K562 (cell line): Measurements from ENCODE around the gene SLC52A1. TPM values are rescaled to one million over a fixed set of nuclear protein-coding genes. Genes with fewer than 3 reads are reported as not detected.

Experiments
- FOXJ3 ChIP-seq: sonication (generic); formaldehyde crosslinking; IDR thresholded peaks from 2 replicates; pipeline ENCODE4 v1.4.0; 2020; ENCODE audit warnings: mild to moderate bottlenecking, missing genetic modification reagents
- PCBP1 ChIP-seq: fragments of 200-400 bp; formaldehyde crosslinking; IDR thresholded peaks from 2 replicates; pipeline ENCODE4 v1.6.1; 2018; ENCODE audit warnings: mild to moderate bottlenecking, low read depth, low read length; ENCODE audit not compliant: poor library complexity, severe bottlenecking
- POLR2H ChIP-seq: IDR thresholded peaks from 2 replicates; pipeline ENCODE4 v1.6.1; 2016; ENCODE audit warnings: missing genetic modification characterization, low read depth, mild to moderate bottlenecking, control low read depth, missing compliant biosample characterization, moderate library complexity
- SRF ChIP-seq, 2 experiments: fragments of 250-450, 450-650 bp in 1 of 2; sonication (Bioruptor Pico) in 1 of 2; sonication (generic) in 1 of 2; formaldehyde crosslinking; IDR thresholded peaks; 2 replicates each; pipeline versions ENCODE4 v1.5.0 to v1.5.1; 2020 to 2022; ENCODE audit warnings: mild to moderate bottlenecking in 1 of 2, missing genetic modification reagents in 1 of 2
- ZBTB7A ChIP-seq: IDR thresholded peaks from 2 replicates; pipeline ENCODE4 v1.6.1; 2011; ENCODE audit warnings: low read depth, mild to moderate bottlenecking, low read length, moderate library complexity, borderline replicate concordance; ENCODE audit not compliant: control insufficient read depth
- polyA plus RNA-seq, 8 experiments: library from polyadenylated mRNA; depleted of rRNA in 4 of 8; stranded (reverse) in 5 of 8; unstranded in 3 of 8; fragments of >200 nt; fragmentation: Nextera tagmentation in 2 of 8; fragmentation: Illumina TruSeq in 1 of 8; extraction: Ambion mirVana in 2 of 8; extraction: Trizol in 1 of 8; gene quantifications; 2 replicates each; pipeline versions ENCODE4 v1.2.1 to v1.2.3, GENCODE V29; 2011 to 2014; ENCODE audit warnings: inconsistent platforms in 1 of 8, missing spikeins in 1 of 8
- total RNA-seq, 7 experiments: library from RNA; depleted of rRNA in 6 of 7; stranded (reverse); fragments of >200 nt in 6 of 7; fragmentation: Illumina TruSeq in 2 of 7; extraction: Trizol in 2 of 7; gene quantifications; 2 replicates each; pipeline versions ENCODE4 v1.2.1 to v1.2.3, GENCODE V29; 2011 to 2021; ENCODE audit warnings: low replicate concordance in 1 of 7
- TF ChIP-seq, protein P1 (sequence below), 2 experiments: fragments of 450-650 bp in 1 of 2; sonication (generic) in 1 of 2; formaldehyde crosslinking in 1 of 2; IDR thresholded peaks; 2 replicates each; pipeline versions ENCODE4 v1.7.1 to v1.9.0; 2016 to 2022; ENCODE audit warnings: inconsistent platforms in 1 of 2, mild to moderate bottlenecking in 1 of 2, missing genetic modification reagents in 1 of 2
- TF ChIP-seq, protein P2 (sequence below): fragments of 450-650 bp; IDR thresholded peaks from 2 replicates; pipeline ENCODE4 v1.6.1; 2017; ENCODE audit warnings: antibody characterized with exemption, mild to moderate bottlenecking
- TF ChIP-seq, protein P3 (sequence below): fragments of 450-650 bp; IDR thresholded peaks from 2 replicates; pipeline ENCODE4 v1.6.1; 2016

SLC52A1 gene
- total and polyA plus RNA-seq, 9 of the 15 experiments (the other 6 are each of a cell fraction or from before 2014, with no cell fraction given), result 0.04 TPM; not detected in 8

DNA sequence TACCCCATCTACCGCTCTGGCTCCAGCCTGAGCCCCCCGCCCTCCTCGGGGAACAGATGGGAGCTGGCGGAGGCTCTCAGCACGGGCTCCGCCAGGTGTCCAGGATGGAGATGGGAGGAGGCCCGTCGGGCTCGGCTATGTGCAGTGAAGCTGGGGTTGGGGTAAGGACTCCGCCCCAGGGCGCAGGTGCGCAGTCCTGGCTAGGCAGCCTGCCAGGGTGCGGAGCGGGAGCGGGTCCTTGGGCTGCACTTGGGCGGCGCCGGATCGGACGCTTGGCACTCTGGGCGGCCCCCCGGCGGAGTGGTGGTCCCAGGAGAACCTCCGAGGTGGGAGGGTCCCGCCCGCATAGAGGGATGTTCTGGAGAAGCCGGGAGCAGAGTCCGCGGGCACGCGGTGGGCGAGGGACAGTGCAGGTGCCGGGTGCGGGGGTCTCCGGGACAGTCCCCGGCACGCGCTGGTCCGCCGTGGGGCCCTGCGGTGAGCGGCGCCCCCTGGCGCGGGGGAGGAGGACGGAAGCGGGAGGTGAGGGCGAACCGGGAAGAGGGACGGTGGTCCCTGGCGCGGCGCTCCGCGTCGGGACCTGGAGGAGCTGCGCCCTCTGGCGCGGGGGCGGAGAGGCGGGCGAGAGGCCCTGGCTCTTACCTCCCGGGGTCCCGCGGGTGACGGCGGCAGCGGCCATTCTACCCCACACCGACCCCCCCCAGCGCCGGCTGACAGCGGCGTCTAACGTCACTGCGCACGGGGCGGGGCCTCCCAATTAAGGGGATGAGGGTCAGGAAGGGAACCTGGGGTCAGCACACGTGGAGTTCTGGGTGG lies 48.1 kb downstream of the SLC52A1 start, which contains the start of gene CAMTA2 (continued):
- TF ChIP-seq, protein P1, sequence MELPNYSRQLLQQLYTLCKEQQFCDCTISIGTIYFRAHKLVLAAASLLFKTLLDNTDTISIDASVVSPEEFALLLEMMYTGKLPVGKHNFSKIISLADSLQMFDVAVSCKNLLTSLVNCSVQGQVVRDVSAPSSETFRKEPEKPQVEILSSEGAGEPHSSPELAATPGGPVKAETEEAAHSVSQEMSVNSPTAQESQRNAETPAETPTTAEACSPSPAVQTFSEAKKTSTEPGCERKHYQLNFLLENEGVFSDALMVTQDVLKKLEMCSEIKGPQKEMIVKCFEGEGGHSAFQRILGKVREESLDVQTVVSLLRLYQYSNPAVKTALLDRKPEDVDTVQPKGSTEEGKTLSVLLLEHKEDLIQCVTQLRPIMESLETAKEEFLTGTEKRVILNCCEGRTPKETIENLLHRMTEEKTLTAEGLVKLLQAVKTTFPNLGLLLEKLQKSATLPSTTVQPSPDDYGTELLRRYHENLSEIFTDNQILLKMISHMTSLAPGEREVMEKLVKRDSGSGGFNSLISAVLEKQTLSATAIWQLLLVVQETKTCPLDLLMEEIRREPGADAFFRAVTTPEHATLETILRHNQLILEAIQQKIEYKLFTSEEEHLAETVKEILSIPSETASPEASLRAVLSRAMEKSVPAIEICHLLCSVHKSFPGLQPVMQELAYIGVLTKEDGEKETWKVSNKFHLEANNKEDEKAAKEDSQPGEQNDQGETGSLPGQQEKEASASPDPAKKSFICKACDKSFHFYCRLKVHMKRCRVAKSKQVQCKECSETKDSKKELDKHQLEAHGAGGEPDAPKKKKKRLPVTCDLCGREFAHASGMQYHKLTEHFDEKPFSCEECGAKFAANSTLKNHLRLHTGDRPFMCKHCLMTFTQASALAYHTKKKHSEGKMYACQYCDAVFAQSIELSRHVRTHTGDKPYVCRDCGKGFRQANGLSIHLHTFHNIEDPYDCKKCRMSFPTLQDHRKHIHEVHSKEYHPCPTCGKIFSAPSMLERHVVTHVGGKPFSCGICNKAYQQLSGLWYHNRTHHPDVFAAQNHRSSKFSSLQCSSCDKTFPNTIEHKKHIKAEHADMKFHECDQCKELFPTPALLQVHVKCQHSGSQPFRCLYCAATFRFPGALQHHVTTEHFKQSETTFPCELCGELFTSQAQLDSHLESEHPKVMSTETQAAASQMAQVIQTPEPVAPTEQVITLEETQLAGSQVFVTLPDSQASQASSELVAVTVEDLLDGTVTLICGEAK (IDR thresholded peaks at IDR 0.05), result peak; percentile 74; the same call in 1 of the 2 replicates
- TF ChIP-seq, protein P1 (CRISPR knock-in tag; IDR thresholded peaks at IDR 0.05), result no peak
- TF ChIP-seq, protein P2, sequence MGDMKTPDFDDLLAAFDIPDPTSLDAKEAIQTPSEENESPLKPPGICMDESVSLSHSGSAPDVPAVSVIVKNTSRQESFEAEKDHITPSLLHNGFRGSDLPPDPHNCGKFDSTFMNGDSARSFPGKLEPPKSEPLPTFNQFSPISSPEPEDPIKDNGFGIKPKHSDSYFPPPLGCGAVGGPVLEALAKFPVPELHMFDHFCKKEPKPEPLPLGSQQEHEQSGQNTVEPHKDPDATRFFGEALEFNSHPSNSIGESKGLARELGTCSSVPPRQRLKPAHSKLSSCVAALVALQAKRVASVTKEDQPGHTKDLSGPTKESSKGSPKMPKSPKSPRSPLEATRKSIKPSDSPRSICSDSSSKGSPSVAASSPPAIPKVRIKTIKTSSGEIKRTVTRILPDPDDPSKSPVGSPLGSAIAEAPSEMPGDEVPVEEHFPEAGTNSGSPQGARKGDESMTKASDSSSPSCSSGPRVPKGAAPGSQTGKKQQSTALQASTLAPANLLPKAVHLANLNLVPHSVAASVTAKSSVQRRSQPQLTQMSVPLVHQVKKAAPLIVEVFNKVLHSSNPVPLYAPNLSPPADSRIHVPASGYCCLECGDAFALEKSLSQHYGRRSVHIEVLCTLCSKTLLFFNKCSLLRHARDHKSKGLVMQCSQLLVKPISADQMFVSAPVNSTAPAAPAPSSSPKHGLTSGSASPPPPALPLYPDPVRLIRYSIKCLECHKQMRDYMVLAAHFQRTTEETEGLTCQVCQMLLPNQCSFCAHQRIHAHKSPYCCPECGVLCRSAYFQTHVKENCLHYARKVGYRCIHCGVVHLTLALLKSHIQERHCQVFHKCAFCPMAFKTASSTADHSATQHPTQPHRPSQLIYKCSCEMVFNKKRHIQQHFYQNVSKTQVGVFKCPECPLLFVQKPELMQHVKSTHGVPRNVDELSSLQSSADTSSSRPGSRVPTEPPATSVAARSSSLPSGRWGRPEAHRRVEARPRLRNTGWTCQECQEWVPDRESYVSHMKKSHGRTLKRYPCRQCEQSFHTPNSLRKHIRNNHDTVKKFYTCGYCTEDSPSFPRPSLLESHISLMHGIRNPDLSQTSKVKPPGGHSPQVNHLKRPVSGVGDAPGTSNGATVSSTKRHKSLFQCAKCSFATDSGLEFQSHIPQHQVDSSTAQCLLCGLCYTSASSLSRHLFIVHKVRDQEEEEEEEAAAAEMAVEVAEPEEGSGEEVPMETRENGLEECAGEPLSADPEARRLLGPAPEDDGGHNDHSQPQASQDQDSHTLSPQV, result peak; percentile 32; the same call in 1 of the 2 replicates
- TF ChIP-seq PCBP1, result peak; percentile 87
- TF ChIP-seq ZBTB7A, result peak; percentile 97
- TF ChIP-seq, protein P3, sequence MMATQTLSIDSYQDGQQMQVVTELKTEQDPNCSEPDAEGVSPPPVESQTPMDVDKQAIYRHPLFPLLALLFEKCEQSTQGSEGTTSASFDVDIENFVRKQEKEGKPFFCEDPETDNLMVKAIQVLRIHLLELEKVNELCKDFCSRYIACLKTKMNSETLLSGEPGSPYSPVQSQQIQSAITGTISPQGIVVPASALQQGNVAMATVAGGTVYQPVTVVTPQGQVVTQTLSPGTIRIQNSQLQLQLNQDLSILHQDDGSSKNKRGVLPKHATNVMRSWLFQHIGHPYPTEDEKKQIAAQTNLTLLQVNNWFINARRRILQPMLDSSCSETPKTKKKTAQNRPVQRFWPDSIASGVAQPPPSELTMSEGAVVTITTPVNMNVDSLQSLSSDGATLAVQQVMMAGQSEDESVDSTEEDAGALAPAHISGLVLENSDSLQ, result peak; percentile 60; the same call in 1 of the 2 replicates
- peak in 1 of 2 experiments; percentile 85; a peak in 2 of 4 replicates for TF ChIP-seq SRF (CRISPR knock-in tag; IDR thresholded peaks at IDR 0.05)
- no peak for TF ChIP-seq FOXJ3 (CRISPR knock-in tag)
- no peak for TF ChIP-seq POLR2H (tag)
